Urinary bladder (tissue), 4 donors: ENCODE data around the gene VEPH1. TPM values are rescaled to one million over a fixed set of nuclear protein-coding genes. Genes with fewer than 3 reads are reported as not detected.

ENCODE experiments used
- DNase-seq: peaks from one replicate; pipeline ENCODE4 v3.0.0-alpha.2; 2015; ENCODE audit errors: extremely low spot score
- H3K27ac ChIP-seq: one replicate; pipeline ENCODE4 v1.5.1; 2013; ENCODE audit warnings: low read depth, mild to moderate bottlenecking, moderate library complexity
- H3K36me3 ChIP-seq: one replicate; pipeline ENCODE4 v1.6.1; 2013; ENCODE audit warnings: mild to moderate bottlenecking, moderate library complexity; ENCODE audit not compliant: insufficient read depth
- H3K4me1 ChIP-seq: one replicate; pipeline ENCODE4 v1.6.1; 2013; ENCODE audit warnings: mild to moderate bottlenecking, moderate library complexity; ENCODE audit not compliant: insufficient read depth
- H3K4me3 ChIP-seq: one replicate; pipeline ENCODE4 v1.5.1; 2013; ENCODE audit warnings: low read depth, low read length
- WGBS: extraction: QIAGEN DNeasy Blood & Tissue Kit; methylation state at CpG from one replicate; pipeline ENCODE4 v1.1.7; 2013; 5-methylcytosine and 5-hydroxymethylcytosine counted together
- polyA plus RNA-seq: library from polyadenylated mRNA; stranded (reverse); fragments of 200-250 nt; gene quantifications from one replicate; pipeline ENCODE4 v1.2.3, GENCODE V29; 2013
- total RNA-seq: library from RNA; depleted of rRNA; stranded (reverse); fragments of >200 nt; gene quantifications from one replicate; pipeline ENCODE4 v1.2.3, GENCODE V29; 2014
- donor health status: healthy with polysubstance abuse.
- donor health status: healthy.

Gene VEPH1
- total and polyA plus RNA-seq, 2 donors, result 0.37 to 0.74 TPM

DNA sequence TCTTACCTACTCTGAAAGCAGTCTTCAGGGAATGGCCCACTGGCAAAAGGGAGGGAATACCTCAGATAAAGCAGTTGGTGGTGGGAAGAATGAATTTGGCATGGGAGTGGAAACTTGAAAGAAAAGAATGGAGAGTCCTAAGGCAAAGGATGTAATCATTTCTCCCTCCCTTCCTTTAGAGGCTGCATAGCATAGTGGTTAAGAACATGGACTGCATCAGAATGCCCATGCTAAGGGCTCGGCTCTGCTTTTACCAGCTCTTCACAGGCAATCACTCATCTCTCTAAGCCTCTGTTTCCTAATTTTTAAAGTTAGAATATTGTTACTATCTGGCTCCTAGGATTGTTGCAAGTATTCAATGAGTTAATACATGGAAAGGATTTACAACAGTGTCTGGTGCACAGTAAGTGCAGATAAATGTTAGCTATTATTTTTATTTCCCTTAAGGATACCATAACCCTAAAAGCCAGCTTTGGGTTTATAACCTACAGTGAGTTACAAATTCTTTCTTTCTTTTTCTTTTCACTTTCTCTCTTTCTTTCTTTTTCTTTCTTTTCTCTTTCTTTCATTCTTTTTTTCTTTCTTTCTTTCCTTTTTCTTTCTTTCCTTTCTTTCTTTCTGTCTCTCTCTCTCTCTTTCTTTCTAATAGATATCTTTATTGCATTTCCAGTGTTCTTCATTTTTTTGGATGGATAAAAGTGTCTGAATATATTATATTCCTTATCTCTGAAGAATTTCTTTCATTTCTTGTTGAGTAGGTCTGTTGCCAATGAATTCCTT, 23.6 kb downstream of the VEPH1 start:
- H3K4me1 ChIP-seq, result no peaks in the 10 kb centered on the region
- no peak for DNase-seq
- 66% methylated on average over 1 of the region's 1 CpG for WGBS
- no peaks in the 10 kb centered on the region for H3K36me3 ChIP-seq
- no peak overlapping the region for H3K27ac ChIP-seq
- H3K4me3 ChIP-seq, result no peak overlapping the region

DNA sequence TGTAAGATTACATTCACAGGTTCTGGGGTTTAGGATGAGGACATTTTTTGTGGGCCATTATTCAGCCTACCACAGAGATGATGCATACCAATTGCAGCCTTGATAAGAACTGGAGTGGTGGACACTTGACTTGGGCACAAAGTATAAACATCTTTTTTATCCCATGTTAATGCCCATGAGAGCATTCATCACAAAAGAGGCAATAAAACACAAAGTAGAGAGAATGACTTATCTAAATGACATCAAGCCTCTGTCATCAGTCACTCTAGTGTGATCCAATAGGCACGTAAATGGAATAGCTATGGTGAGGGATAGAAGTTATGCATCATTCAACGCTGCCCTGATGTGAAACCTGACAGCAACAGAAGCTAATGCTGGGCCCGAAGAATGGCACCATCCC, 25.8 kb downstream of the VEPH1 start:
- Histone ChIP-seq H3K36me3 (no peaks in the 10 kb centered on the region), H3K27ac (no peak overlapping the region), H3K4me3 (no peak overlapping the region), H3K4me1 (no peaks in the 10 kb centered on the region)
- 83% methylated on average over 3 of the region's 3 CpGs for WGBS
- no peak for DNase-seq

DNA sequence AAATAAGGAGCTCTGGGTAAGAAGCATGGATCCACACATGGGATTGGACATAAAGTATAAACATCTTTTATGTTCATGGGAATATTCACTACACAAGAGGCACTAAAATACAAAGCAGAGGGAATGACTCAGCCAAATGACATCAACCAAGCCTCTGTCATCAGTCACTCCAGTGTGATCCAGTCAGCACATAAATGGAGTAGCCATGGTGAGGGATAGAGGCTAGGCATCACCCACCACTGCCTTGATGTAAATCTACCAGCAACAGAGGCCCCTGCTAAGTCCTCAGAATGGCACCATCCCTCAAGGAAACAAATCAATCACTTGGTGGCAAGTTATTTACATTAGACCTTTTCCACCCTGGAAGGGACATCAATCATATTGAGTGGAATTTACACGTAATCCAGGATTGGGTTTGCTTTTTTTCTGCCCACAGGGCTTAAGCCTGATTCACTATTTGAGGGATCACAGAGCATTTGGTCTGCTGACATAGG, 27.2 kb downstream of the VEPH1 start:
- Histone ChIP-seq H3K4me1 (no peaks in the 10 kb centered on the region), H3K36me3 (no peaks in the 10 kb centered on the region), H3K27ac (no peak overlapping the region), H3K4me3 (no peak overlapping the region)
- no peak for DNase-seq
- 33% methylated on average over 1 of the region's 1 CpG for WGBS

DNA sequence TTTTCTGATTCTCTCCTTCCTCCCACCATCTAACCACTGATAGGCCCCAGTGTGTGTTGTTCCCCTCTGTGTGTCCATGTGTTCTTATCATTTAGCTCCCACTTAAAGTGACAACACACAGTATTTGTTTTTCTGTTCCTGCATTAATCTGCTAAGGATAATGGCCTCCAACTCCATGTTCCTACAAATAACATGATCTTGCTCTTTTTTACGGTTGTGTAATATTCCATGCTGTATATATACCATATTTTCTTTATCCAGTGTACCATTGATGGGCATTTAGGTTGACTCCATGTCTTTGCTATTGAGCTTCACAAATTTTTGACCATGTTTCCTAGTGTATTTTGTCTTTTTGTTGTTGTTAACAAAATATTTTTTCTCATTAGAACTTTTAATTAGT, 30.6 kb downstream of the VEPH1 start:
- H3K27ac ChIP-seq, result no peak overlapping the region
- DNase-seq, result no peak
- no peaks in the 10 kb centered on the region for H3K4me1 ChIP-seq
- 98% methylated on average over 1 of the region's 1 CpG for WGBS
- H3K36me3 ChIP-seq, result no peaks in the 10 kb centered on the region
- H3K4me3 ChIP-seq, result no peak overlapping the region

DNA sequence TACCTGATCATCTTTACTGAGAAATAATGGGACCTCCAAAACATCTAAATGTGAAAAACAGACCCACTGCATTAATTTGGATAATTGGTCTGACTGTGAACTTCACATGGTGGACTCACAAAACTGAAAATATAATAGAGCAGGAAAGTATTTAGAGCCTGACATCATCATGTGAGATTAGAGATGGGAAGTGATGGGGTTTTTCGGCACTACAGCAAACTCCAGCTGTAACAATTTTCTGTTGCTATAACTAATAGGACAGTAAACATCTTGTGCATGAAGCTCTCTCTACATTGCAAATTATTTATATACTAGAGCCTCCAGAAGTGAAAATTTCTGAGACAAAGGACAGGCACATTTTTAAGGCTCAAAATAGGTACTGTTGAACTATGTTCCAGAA, 32.2 kb downstream of the VEPH1 start:
- H3K4me3 ChIP-seq, result no peak overlapping the region
- no peaks in the 10 kb centered on the region for H3K4me1 ChIP-seq
- DNase-seq, result no peak
- 42% methylated on average over 1 of the region's 1 CpG for WGBS
- no peak overlapping the region for H3K27ac ChIP-seq
- no peaks in the 10 kb centered on the region for H3K36me3 ChIP-seq

DNA sequence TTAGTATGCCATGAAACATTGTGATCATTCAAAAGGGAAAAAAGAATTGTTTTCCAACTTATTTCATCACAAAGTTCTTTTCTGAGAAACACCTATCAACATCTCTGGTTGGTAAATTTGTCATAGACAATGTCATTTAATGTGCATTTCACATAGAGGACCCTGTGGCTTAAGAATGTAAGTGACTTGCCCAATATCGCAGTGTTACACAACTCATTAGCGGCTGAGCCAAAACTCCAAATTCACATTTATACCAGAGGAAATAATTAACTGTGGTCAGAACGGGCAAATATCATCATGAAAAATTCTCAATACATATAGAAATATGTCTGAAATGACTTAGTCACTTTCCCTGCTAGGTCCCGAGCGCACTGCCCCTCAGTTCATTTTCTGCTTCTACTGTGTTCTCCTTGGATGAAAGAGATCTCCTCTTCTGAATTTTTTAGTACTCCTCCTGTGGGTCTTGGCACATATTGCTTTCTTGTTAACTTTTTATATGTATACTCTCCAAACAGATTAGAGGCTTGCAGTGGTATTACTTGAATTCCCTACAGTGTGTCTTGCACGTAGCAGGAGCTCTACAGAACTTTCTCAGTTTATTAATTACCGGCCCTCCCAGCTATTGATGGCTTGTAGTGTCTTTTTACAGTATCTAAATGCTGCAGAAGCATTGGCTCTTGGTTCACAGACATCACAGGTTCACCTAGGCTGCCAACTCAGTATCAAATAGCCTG, 33.5 kb downstream of the VEPH1 start:
- WGBS, result 78% methylated on average over 7 of the region's 7 CpGs
- Histone ChIP-seq H3K4me3 (no peak overlapping the region), H3K4me1 (no peaks in the 10 kb centered on the region), H3K27ac (no peak overlapping the region), H3K36me3 (no peaks in the 10 kb centered on the region)
- DNase-seq, result no peak

DNA sequence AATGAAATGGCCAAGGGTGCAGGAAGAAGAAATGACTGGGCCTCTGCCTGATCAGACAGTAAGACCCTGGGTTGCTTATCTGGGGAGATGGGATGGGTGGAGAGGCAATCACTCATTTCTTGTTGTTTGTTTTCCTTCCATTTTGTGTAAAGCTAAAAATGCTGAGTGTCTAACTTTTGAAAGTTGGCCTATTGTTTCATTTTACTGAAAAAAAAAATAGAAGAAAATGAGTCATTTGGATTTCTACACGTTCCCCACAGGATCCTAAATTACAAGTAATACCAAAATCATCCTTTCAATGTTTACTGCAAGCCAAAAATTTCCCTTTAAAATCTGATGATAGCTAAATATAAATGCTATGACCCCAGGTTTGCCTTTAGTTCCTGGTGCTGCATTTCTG, 36.0 kb downstream of the VEPH1 start:
- DNase-seq, result no peak
- Histone ChIP-seq H3K36me3 (no peaks in the 10 kb centered on the region), H3K4me1 (no peaks in the 10 kb centered on the region), H3K4me3 (no peak overlapping the region), H3K27ac (no peak overlapping the region)
- WGBS, result 46% methylated on average over 1 of the region's 1 CpG

DNA sequence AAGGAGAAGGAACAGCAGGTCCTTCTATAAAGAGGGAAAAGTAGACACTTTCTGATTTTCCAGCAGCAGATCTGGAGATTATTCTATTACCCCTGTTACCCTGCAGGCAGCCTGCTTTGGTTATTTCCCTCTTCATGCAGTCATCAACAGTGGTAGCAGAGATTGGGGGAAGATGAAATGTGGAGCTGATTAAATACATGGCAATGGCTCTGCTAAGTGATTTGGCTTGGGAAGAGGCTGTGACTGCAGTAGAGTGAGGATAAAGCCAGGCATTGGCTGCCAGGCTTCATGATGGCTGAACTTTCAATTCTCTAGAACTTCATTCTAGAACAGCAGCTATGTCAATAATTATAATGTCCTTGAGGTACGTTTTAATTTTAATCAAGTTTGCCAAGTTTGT, 37.5 kb downstream of the VEPH1 start:
- Histone ChIP-seq H3K4me3 (no peak overlapping the region), H3K27ac (no peak overlapping the region), H3K36me3 (no peaks in the 10 kb centered on the region), H3K4me1 (no peaks in the 10 kb centered on the region)
- DNase-seq, result no peak
- 83% methylated on average over 1 of the region's 1 CpG for WGBS

DNA sequence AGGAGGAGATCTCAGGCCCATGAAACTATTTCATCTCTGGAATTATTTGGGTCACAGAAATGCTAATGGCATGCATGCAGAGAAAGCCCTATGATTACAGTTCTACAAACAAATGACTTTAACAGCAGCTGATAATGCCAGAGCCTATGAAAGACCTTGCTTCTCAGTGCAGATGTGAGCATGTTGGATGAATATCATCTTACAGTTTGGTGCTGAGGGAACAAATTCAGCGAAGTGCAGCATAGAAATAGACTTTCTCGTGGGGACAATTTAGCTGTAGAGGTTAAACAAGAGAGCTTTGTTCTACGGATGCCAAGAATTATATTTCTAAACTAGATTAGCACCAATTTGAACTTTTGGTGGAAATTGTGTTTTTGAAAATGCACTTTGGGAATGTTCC, 38.9 kb downstream of the VEPH1 start:
- Histone ChIP-seq H3K4me1 (no peaks in the 10 kb centered on the region), H3K36me3 (no peaks in the 10 kb centered on the region), H3K27ac (no peak overlapping the region), H3K4me3 (no peak overlapping the region)
- no peak for DNase-seq
- 31% methylated on average over 3 of the region's 3 CpGs for WGBS

DNA sequence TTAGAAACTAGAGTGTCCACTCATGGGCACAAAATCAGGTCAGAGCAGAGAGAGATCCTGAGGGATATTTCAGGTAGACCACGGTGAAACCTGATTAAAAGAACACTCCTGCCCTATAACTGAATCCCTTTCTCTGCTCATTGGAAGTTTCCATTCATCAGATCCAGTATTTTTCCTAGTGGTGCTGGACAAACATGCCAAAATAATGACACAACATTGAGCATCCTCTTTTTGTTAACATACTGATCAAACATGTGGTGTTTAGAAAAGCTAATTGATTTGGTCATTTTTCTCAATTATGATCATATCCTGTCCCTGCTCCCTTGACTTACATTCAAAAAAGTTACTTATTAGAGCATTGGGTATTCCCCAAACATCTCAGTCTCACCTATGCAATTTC, 39.4 kb downstream of the VEPH1 start:
- H3K4me3 ChIP-seq, result no peak overlapping the region
- no peak overlapping the region for H3K27ac ChIP-seq
- 92% methylated on average over 1 of the region's 1 CpG for WGBS
- H3K4me1 ChIP-seq, result no peaks in the 10 kb centered on the region
- no peaks in the 10 kb centered on the region for H3K36me3 ChIP-seq
- DNase-seq, result no peak

DNA sequence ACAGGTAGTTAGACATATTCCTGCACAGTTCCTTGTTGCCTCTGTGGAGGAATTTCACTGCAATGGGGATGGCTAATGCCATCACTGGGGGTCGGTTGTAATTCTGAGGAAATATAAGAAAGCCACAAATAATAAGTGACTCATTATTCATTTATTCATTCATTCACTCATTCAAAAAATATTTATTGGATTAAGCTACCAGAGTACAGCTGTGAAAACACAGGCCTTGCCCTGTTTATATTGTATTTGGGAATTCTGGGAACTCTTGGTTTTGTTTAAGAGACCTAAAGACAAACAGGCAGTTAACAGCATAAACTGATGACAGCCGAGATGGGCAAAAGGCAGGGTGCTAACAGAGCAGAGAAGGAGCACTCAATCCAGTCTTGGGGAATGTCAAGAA, 43.0 kb downstream of the VEPH1 start:
- DNase-seq, result no peak
- Histone ChIP-seq H3K27ac (no peak overlapping the region), H3K36me3 (no peaks in the 10 kb centered on the region), H3K4me1 (no peaks in the 10 kb centered on the region), H3K4me3 (no peak overlapping the region)
- WGBS, result 46% methylated on average over 2 of the region's 2 CpGs

DNA sequence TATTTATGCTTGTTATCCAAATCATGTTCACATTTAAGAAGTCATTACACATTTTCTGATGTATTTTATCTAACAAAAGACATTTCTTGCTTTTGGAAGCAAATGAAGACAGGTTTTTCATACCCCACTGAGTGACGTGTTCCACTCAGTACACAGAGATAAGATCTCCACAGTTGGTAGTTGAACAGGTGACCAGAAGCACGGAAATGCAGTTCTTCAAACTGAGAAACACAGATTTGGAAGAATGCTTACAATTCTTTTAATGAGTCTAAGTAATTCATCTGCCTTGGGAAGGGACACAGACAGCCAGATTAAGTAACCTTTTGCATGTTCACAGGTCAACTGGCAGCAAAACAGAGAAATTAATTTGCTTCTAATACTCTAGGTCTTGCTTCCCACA, 43.5 kb downstream of the VEPH1 start:
- Histone ChIP-seq H3K4me1 (no peaks in the 10 kb centered on the region), H3K27ac (no peak overlapping the region), H3K36me3 (no peaks in the 10 kb centered on the region), H3K4me3 (no peak overlapping the region)
- no peak for DNase-seq
- 60% methylated on average over 2 of the region's 2 CpGs for WGBS

DNA sequence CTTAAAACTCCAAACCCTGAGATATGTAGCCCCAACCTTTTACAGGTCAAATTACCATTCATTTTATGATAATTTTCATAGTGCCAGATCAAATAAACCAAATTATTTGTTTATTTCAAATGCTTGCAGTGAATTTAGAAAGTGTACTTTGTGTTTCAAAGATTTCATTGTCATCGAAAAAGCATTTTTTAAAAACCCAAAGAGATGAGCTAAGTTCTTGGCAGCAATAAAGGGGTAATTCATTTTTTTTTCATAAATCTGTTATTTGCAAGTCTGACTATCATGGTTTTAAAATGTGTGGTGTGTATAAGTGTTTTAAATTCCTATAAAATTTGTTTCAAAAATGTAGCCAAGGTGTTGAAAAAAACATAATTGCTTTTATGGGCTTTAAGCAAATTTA, 49.4 kb downstream of the VEPH1 start:
- no peak overlapping the region for H3K27ac ChIP-seq
- 57% methylated on average over 1 of the region's 1 CpG for WGBS
- DNase-seq, result no peak
- H3K36me3 ChIP-seq, result no peaks in the 10 kb centered on the region
- H3K4me1 ChIP-seq, result no peaks in the 10 kb centered on the region
- no peak overlapping the region for H3K4me3 ChIP-seq

DNA sequence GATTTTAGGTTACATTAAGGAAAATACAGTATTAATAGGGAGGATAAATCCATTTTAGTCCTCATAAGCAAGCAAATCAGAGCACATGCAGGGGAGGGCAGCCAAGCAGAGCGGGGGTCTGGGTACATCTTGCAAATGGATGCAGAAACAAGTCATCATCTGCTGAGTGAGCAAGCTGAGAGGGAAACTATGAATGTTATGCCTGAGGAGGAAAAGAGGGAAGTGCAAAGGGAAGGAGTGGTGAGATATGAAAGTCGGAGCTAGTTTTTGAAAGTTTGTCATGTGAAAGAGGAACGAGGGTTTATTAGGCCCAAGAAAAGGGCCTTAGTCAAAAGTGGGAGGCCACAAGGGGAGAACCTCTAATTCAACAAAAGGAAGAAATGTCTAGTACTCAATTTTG, 51.1 kb downstream of the VEPH1 start:
- no peak overlapping the region for H3K27ac ChIP-seq
- H3K36me3 ChIP-seq, result no peaks in the 10 kb centered on the region
- no peak for DNase-seq
- H3K4me1 ChIP-seq, result no peaks in the 10 kb centered on the region
- WGBS, result 62% methylated on average over 3 of the region's 3 CpGs
- H3K4me3 ChIP-seq, result no peak overlapping the region
